HepG2 (cell line): ENCODE data around the gene ZNF446. TPM values are rescaled to one million over a fixed set of nuclear protein-coding genes. Genes with fewer than 3 reads are reported as not detected.

Source experiments
- DDIT3 ChIP-seq: sonication (generic); formaldehyde crosslinking; IDR thresholded peaks from 2 replicates; pipeline ENCODE4 v1.4.0; 2020; ENCODE audit warnings: mild to moderate bottlenecking, missing genetic modification reagents
- GPBP1L1 ChIP-seq: sonication (generic); formaldehyde crosslinking; IDR thresholded peaks from 2 replicates; pipeline ENCODE4 v1.5.0; 2020; ENCODE audit warnings: mild to moderate bottlenecking, missing genetic modification reagents
- HOXA3 ChIP-seq: sonication (generic); formaldehyde crosslinking; IDR thresholded peaks from 2 replicates; pipeline ENCODE4 v1.5.0; 2020; ENCODE audit warnings: missing genetic modification reagents
- JDP2 ChIP-seq: sonication (generic); formaldehyde crosslinking; IDR thresholded peaks from 2 replicates; pipeline ENCODE4 v1.8.1; 2022; ENCODE audit warnings: missing genetic modification reagents, borderline replicate concordance
- KDM5B ChIP-seq: sonication (generic); formaldehyde crosslinking; IDR thresholded peaks from 2 replicates; pipeline ENCODE4 v1.4.0; 2020; ENCODE audit warnings: missing genetic modification reagents, mild to moderate bottlenecking, borderline replicate concordance
- LBX2 ChIP-seq: sonication (generic); formaldehyde crosslinking; IDR thresholded peaks from 2 replicates; pipeline ENCODE4 v1.5.0; 2020; ENCODE audit warnings: missing genetic modification reagents, mild to moderate bottlenecking, borderline replicate concordance
- SAFB2 ChIP-seq: sonication (generic); formaldehyde crosslinking; IDR thresholded peaks from 2 replicates; pipeline ENCODE4 v1.5.1; 2020; ENCODE audit warnings: missing genetic modification reagents, low read depth, mild to moderate bottlenecking, borderline replicate concordance
- SIN3A ChIP-seq: IDR thresholded peaks from 2 replicates; pipeline ENCODE4 v1.6.1; 2011; ENCODE audit warnings: low read depth, mild to moderate bottlenecking, control low read depth, low read length, borderline replicate concordance
- SMAD3 ChIP-seq: sonication (generic); formaldehyde crosslinking; IDR thresholded peaks from 2 replicates; pipeline ENCODE4 v1.4.0; 2020; ENCODE audit warnings: missing genetic modification reagents
- SMARCE1 ChIP-seq: fragments of 450-650 bp; IDR thresholded peaks from 2 replicates; pipeline ENCODE4 v1.6.1; 2017; ENCODE audit warnings: borderline replicate concordance
- SNAPC5 ChIP-seq: sonication (generic); formaldehyde crosslinking; IDR thresholded peaks from 2 replicates; pipeline ENCODE4 v1.8.1; 2023; ENCODE audit warnings: mild to moderate bottlenecking, missing genetic modification reagents, borderline replicate concordance
- THYN1 ChIP-seq: sonication (generic); formaldehyde crosslinking; IDR thresholded peaks from 2 replicates; pipeline ENCODE4 v1.8.1; 2023; ENCODE audit warnings: low read depth, mild to moderate bottlenecking, moderate library complexity, missing genetic modification reagents, borderline replicate concordance
- U2AF1 ChIP-seq: fragments of 200-400 bp; formaldehyde crosslinking; optimal IDR thresholded peaks from 2 replicates; pipeline ENCODE3; 2017; ENCODE audit warnings: mild to moderate bottlenecking, low read depth, low read length
- ZMAT3 ChIP-seq: sonication (generic); formaldehyde crosslinking; conservative IDR thresholded peaks from 2 replicates; pipeline ENCODE4 v1.7.0; 2021; ENCODE audit warnings: missing genetic modification reagents
- ZNF260 ChIP-seq: sonication (generic); formaldehyde crosslinking; IDR thresholded peaks from 2 replicates; pipeline ENCODE4 v1.4.0; 2020; ENCODE audit warnings: missing genetic modification reagents, low read depth, mild to moderate bottlenecking, borderline replicate concordance
- ZNF562 ChIP-seq: sonication (generic); formaldehyde crosslinking; IDR thresholded peaks from 2 replicates; pipeline ENCODE4 v1.8.0; 2022; ENCODE audit warnings: missing genetic modification reagents, borderline replicate concordance
- ZNF639 ChIP-seq: conservative IDR thresholded peaks from 2 replicates; pipeline ENCODE4 v1.6.1; 2018; ENCODE audit warnings: missing genetic modification reagents
- ZNF652 ChIP-seq: IDR thresholded peaks from 2 replicates; pipeline ENCODE4 v1.6.1; 2016; ENCODE audit warnings: low read depth, borderline replicate concordance
- ZNF687 ChIP-seq: sonication (generic); formaldehyde crosslinking; IDR thresholded peaks from 2 replicates; pipeline ENCODE4 v1.5.1; 2020; ENCODE audit warnings: mild to moderate bottlenecking, missing genetic modification reagents, moderate library complexity
- ZNF761 ChIP-seq: sonication (generic); formaldehyde crosslinking; conservative IDR thresholded peaks from 2 replicates; pipeline ENCODE4 v1.4.0; 2020; ENCODE audit warnings: mild to moderate bottlenecking, missing genetic modification reagents
- polyA plus RNA-seq, 8 experiments: library from polyadenylated mRNA; depleted of rRNA in 3 of 8; stranded (reverse) in 7 of 8; unstranded in 1 of 8; fragments of >200 nt; fragmentation: Illumina TruSeq in 4 of 8; extraction: Trizol in 4 of 8; gene quantifications; 2 replicates each; pipeline versions ENCODE4 v1.2.1 to v1.2.3, GENCODE V29; 2011 to 2016; ENCODE audit warnings: low read depth in 4 of 8, missing spikeins in 1 of 8, mixed read lengths in 1 of 8; ENCODE audit not compliant: insufficient read depth in 1 of 8
- total RNA-seq, 5 experiments: library from RNA; depleted of rRNA; stranded (reverse); fragments of >200 nt; fragmentation: Illumina TruSeq; extraction: Trizol; gene quantifications; 2 replicates each; pipeline ENCODE4 v1.2.3, GENCODE V29; 2016; ENCODE audit warnings: low read depth in 1 of 5

The ZNF446 gene
- total and polyA plus RNA-seq, 2 of the 13 experiments (the other 11 are each of a cell fraction or from before 2014, with no cell fraction given): 3.0 to 3.6 TPM

- TF ChIP-seq ZNF687 (CRISPR knock-in tag): peak; percentile 40
- no peak for TF ChIP-seq SAFB2 (CRISPR knock-in tag)
- no peak for TF ChIP-seq HOXA3
- TF ChIP-seq ZNF639: no peak
- no peak for TF ChIP-seq SMARCE1
- TF ChIP-seq THYN1 (CRISPR knock-in tag): no peak
- TF ChIP-seq GPBP1L1 (CRISPR knock-in tag): no peak
- no peak for TF ChIP-seq DDIT3 (CRISPR knock-in tag)
- peak; percentile 65; the same call in 1 of the 2 replicates for TF ChIP-seq ZNF761
- no peak for TF ChIP-seq ZNF652
- TF ChIP-seq U2AF1: no peak
- no peak for TF ChIP-seq LBX2
- no peak for TF ChIP-seq SIN3A
- TF ChIP-seq SMAD3: no peak
- no peak for TF ChIP-seq SNAPC5 (CRISPR knock-in tag)
- TF ChIP-seq ZNF562 (CRISPR knock-in tag): no peak
- TF ChIP-seq JDP2 (CRISPR knock-in tag): no peak
- TF ChIP-seq ZMAT3 (CRISPR knock-in tag): no peak
- TF ChIP-seq ZNF260 (CRISPR knock-in tag): no peak
- no peak for TF ChIP-seq KDM5B (CRISPR knock-in tag)
These were observed 34.1 kb downstream of the ZNF446 start (continued) for GRCh38 chr19:58510084-58510862.
